Osteoblast (primary cell): ENCODE measurements around the gene FBXW8. TPM values are rescaled to one million over a fixed set of nuclear protein-coding genes. Genes with fewer than 3 reads are reported as not detected.

ENCODE experiments used
- DNase-seq: peaks from one replicate; pipeline ENCODE4 v3.0.0; 2011; ENCODE audit warnings: low spot score, mixed read lengths; ENCODE audit not compliant: insufficient read length; ENCODE audit errors: missing footprints
- H2AFZ ChIP-seq: 2 replicates; pipeline ENCODE4 v1.6.0; 2011; ENCODE audit warnings: mild to moderate bottlenecking, low read length
- H3K27ac ChIP-seq: 2 replicates; pipeline ENCODE4 v1.5.1; 2011; ENCODE audit warnings: mild to moderate bottlenecking, low read depth, low read length, moderate library complexity
- H3K27me3 ChIP-seq: 2 replicates; pipeline ENCODE4 v1.6.0; 2012; ENCODE audit warnings: mild to moderate bottlenecking, control low read depth, inconsistent platforms, low read length, moderate library complexity; ENCODE audit not compliant: insufficient read depth
- H3K36me3 ChIP-seq: 2 replicates; pipeline ENCODE4 v1.5.1; 2011; ENCODE audit warnings: mild to moderate bottlenecking, low read length, control low read depth, moderate library complexity; ENCODE audit not compliant: insufficient read depth
- H3K4me1 ChIP-seq: 2 replicates; pipeline ENCODE4 v1.5.1; 2011; ENCODE audit warnings: mild to moderate bottlenecking, low read length, control low read depth, moderate library complexity; ENCODE audit not compliant: insufficient read depth
- H3K4me2 ChIP-seq: 2 replicates; pipeline ENCODE4 v1.6.0; 2011; ENCODE audit warnings: mild to moderate bottlenecking, low read length; ENCODE audit not compliant: insufficient read depth
- H3K4me3 ChIP-seq: fragments of 200-600 bp; sonication (generic); 3 replicates; pipeline ENCODE4 v1.5.1; 2012; ENCODE audit warnings: mild to moderate bottlenecking, low read length, inconsistent platforms; ENCODE audit not compliant: insufficient read depth
- H3K79me2 ChIP-seq: 2 replicates; pipeline ENCODE4 v1.6.0; 2012; ENCODE audit warnings: mild to moderate bottlenecking, low read length, control low read depth, inconsistent platforms; ENCODE audit not compliant: insufficient read depth
- H3K9me3 ChIP-seq: 2 replicates; pipeline ENCODE4 v1.5.1; 2011; ENCODE audit warnings: low read depth, low read length, control low read depth
- H4K20me1 ChIP-seq: 2 replicates; pipeline ENCODE4 v1.6.0; 2012; ENCODE audit warnings: mild to moderate bottlenecking, low read length, control low read depth; ENCODE audit not compliant: insufficient read depth
- CTCF ChIP-seq: IDR thresholded peaks from 2 replicates; pipeline ENCODE4 v1.5.1; 2011; ENCODE audit warnings: mild to moderate bottlenecking, low read depth, low read length, moderate library complexity; ENCODE audit errors: extremely low read depth
- total RNA-seq: library from RNA; depleted of rRNA; stranded (reverse); fragments of >200 nt; gene quantifications from 2 replicates; pipeline ENCODE4 v1.2.3, GENCODE V29; 2012

Gene FBXW8
- total RNA-seq, 1 donor = 27.5 TPM

GRCh38 chr12:116876151-116876869, 34.4 kb upstream of the FBXW8 start:
- H3K27me3 ChIP-seq = peaks cover 53% of the 10 kb centered on the region
- no peak for DNase-seq
- H2AFZ ChIP-seq = no peak overlapping the region
- H3K27ac ChIP-seq = no peak overlapping the region
- TF ChIP-seq CTCF = no peak
- H3K4me1 ChIP-seq = no peaks in the 10 kb centered on the region
- H3K9me3 ChIP-seq = no peaks in the 10 kb centered on the region
- no peaks in the 10 kb centered on the region for H3K36me3 ChIP-seq
- no peaks in the 10 kb centered on the region for H3K79me2 ChIP-seq
- H4K20me1 ChIP-seq = no peaks in the 10 kb centered on the region
- no peak overlapping the region for H3K4me3 ChIP-seq
- H3K4me2 ChIP-seq = no peak overlapping the region

GRCh38 chr12:116878567-116879508, 31.9 kb upstream of the FBXW8 start:
- no peaks in the 10 kb centered on the region for H3K9me3 ChIP-seq
- peak overlapping the region; percentile 33 for H3K4me3 ChIP-seq
- H2AFZ ChIP-seq = no peak overlapping the region
- peak; percentile 95 for DNase-seq
- H3K4me1 ChIP-seq = no peaks in the 10 kb centered on the region
- H3K27ac ChIP-seq = no peak overlapping the region
- no peaks in the 10 kb centered on the region for H3K79me2 ChIP-seq
- no peaks in the 10 kb centered on the region for H3K36me3 ChIP-seq
- no peaks in the 10 kb centered on the region for H4K20me1 ChIP-seq
- no peak for TF ChIP-seq CTCF
- peaks cover 73% of the 10 kb centered on the region for H3K27me3 ChIP-seq
- H3K4me2 ChIP-seq = peak overlapping the region; percentile 32

- Histone ChIP-seq H3K4me3 (no peak overlapping the region), H2AFZ (no peak overlapping the region), H3K27me3 (peaks cover 73% of the 10 kb centered on the region), H3K27ac (no peak overlapping the region), H3K4me1 (no peaks in the 10 kb centered on the region), H4K20me1 (no peaks in the 10 kb centered on the region), H3K4me2 (no peak overlapping the region), H3K36me3 (no peaks in the 10 kb centered on the region), H3K9me3 (no peaks in the 10 kb centered on the region), H3K79me2 (no peaks in the 10 kb centered on the region)
- TF ChIP-seq CTCF = no peak
- DNase-seq = no peak
Measured at GRCh38 chr12:116879509-116880212, 31.1 kb upstream of the FBXW8 start.
